GM12873 (cell line): ENCODE results near the gene TBX15.

Source experiments
- CTCF ChIP-seq: IDR thresholded peaks from 2 replicates; pipeline ENCODE4 v1.5.1; 2012; ENCODE audit warnings: low read depth, mild to moderate bottlenecking, moderate library complexity, low read length, control low read depth; ENCODE audit not compliant: insufficient read depth; ENCODE audit errors: missing control alignments

Gene TBX15

DNA sequence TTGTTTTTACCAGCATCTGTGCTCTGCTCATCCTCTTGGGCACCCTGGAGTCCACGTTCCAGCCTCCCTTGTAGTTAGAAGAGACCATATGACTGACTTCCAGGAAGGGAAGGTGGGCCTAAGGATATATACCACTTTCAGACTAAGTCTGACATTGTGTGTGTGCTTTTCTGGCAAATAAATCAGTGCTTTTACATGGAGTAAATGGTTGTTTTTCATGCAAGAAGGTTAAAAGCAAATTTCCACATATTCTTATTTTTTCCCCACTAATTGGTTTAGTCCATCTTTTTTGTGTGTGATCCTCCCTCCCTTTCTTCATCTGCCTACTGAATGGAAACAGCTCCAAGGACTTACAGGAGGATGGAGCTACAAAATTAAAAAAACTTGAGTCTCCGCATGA is 119.8 kb downstream of the TBX15 start:
- no peak for TF ChIP-seq CTCF

- TF ChIP-seq CTCF, result no peak
Observed at GRCh38 chr1:118866330-118866729, 121.8 kb downstream of the TBX15 start.

DNA sequence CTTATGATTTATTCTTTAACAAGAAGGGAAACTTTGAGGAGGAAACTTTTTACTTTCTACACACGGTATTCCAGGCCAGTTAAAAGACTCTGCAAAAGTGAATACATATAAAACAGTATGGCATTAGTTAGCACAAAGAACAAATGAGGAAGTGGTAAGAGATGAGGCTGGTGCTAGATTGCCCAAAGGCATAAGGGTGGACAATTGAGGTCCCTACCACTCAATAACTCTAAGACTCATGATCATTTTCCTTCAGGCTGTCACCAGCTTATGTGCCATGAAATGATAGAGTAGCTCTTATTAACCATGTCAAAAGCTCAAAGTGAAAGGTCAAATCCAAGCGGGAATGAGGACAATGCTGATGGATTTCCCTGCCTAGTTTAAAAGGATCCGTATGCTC is 124.5 kb downstream of the TBX15 start:
- no peak for TF ChIP-seq CTCF

DNA sequence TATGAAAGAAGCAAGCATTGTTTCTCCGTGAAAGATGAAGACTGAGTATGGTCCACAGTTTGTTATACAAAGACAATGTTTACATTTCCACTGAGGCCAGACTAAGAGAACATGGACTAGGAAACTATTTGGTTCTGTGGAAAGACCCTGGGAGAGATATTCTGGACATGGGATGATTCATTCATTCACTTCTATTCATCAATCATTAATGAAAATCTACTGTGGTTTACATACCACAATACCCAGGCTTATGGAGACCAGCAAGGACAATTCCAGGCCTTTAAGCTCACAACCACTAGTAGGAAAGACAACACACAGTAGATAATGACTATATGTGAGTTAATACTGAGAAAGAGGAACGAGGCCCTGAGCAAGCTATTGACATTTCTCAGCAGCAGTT is 125.4 kb downstream of the TBX15 start:
- TF ChIP-seq CTCF, result no peak

GRCh38 chr1:118861216-118861615 is 126.9 kb downstream of the TBX15 start:
- no peak for TF ChIP-seq CTCF

DNA sequence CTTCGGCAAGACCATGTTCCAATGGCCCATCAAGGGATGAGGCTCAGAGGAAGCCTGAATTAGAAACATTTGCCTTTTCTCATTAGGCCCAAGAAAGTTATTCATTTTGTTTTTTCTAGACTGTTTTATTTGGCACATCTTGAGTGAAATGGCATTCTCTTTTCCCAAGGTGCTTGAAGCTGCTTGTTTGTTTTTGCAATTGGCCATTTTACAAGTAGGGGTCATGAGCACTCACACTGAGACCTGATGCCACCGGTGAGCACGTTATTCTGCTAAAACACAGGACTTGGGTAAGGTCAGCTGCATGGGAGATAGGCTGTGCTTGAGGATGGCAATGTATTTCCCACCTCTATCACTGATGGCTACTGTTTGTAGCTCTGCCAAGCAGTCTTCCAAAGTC is 128.1 kb downstream of the TBX15 start:
- TF ChIP-seq CTCF, result no peak

- TF ChIP-seq CTCF, result no peak
Observed at GRCh38 chr1:118846443-118846842, 141.7 kb downstream of the TBX15 start.
